ENCODE results near the gene MIF. TPM values are rescaled to one million over a fixed set of nuclear protein-coding genes. Genes with fewer than 3 reads are reported as not detected.
"Not testable (repeated sequence)": the region's sequence is repeated elsewhere in the genome, so short reads cannot be mapped to it uniquely, and the experiment has no call there.

Gene MIF
- total and polyA plus RNA-seq, 2 of the 4 experiments (the other 2 are of a cell fraction): 123 to 530 TPM

DNA sequence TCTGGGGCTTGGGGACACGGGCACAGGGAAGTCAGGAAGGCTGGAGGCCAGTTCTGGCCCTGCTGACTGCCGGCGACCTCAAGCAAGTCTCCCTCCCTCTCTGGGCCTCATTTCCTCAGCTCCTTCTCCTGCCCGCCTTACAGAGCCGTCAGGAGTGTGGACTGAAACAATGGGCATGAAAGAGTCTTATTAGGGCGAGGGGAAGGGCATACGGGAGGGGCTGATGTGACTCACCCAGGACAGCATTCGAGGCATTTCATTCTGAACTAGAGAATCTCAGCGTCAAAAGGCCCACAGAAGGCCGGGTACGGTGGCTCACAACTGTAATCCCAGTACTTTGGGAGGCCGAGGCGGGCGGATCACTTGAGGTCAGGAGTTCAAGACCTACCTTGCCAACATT is 46.0 kb downstream of the MIF start:
- H3K27me3 ChIP-seq (ENCODE audit: control insufficient read depth, insufficient read depth, low read length); H3K56ac ChIP-seq (ENCODE audit: extremely low read depth, insufficient read depth, low read length); H3K9me3 ChIP-seq (ENCODE audit: control insufficient read depth, insufficient read depth, low read length); H2AFZ ChIP-seq (replicated peaks; ENCODE audit: low read length, poor library complexity); in situ Hi-C loops (cut with MboI; ENCODE audit: low sequenced_read_pairs); H2BK15ac ChIP-seq (ENCODE audit: low read depth, low read length); POLR2A ChIA-PET (ENCODE audit: unreplicated experiment); DNase-seq; H2BK20ac ChIP-seq (ENCODE audit: low read depth, low read length); CTCF ChIA-PET; H2BK120ac ChIP-seq (ENCODE audit: low read depth, low read length); H2AK9ac ChIP-seq (replicated peaks; ENCODE audit: low read depth, low read length, poor library complexity); BruUV-seq (replicated peaks); dilution Hi-C loops (cut with HindIII; ENCODE audit: low sequenced_read_pairs, unreplicated experiment); H3K27ac ChIP-seq (ENCODE audit: insufficient read depth, low read length); H3K9me1 ChIP-seq (ENCODE audit: insufficient read depth, low read length); H3K4me3 ChIP-seq (ENCODE audit: insufficient read depth, low read depth, low read length); H3K4me2 ChIP-seq (ENCODE audit: low read depth, low read length); H3K79me1 ChIP-seq (ENCODE audit: low read depth in 1 of 2, low read length in 2 of 2); H3K14ac ChIP-seq (replicated peaks; ENCODE audit: low read depth, low read length); H2BK5ac ChIP-seq (ENCODE audit: low read depth, low read length, poor library complexity, severe bottlenecking); H3K36me3 ChIP-seq (ENCODE audit: control insufficient read depth, insufficient read depth, low read length); intact Hi-C loops (cut with micrococcal nuclease); H3K4me1 ChIP-seq (ENCODE audit: control insufficient read depth, insufficient read depth, low read length); H2AK5ac ChIP-seq (ENCODE audit: low read depth, low read length); H4K20me1 ChIP-seq (ENCODE audit: insufficient read depth, low read length); H3K9ac ChIP-seq (ENCODE audit: low read depth, low read length); H4K8ac ChIP-seq (ENCODE audit: low read depth in 2 of 2, low read length in 2 of 2); H3K4ac ChIP-seq (ENCODE audit: low read depth, low read length); H3K23ac ChIP-seq (ENCODE audit: low read depth, low read length); H3K18ac ChIP-seq (ENCODE audit: low read depth, low read length); H4K5ac ChIP-seq (ENCODE audit: low read depth, low read length); H4K91ac ChIP-seq (ENCODE audit: insufficient read depth, low read depth, low read length): not testable (repeated sequence)
- peak; percentile 46 for ATAC-seq (ENCODE audit: low read depth)
- WGBS, 2 experiments (ENCODE audit: extremely low coverage in 2 of 2, insufficient read length in 1 of 2): no CpG with 5 or more reads among the region's 14 CpGs

Small RNA genes within 50 kb of the gene (microRNA-seq; reads per million reads assigned to microRNA genes)
- not detected for gene RN7SL268P (ENCODE audit: insufficient read depth, insufficient read length)

Small RNA genes within 50 kb of the gene (small RNA-seq; reads per million reads assigned to genes)
- 0 reads per million in 5 experiments for gene RN7SL268P

Other genes with a start within 250 kb of the MIF start
- gene RGL4, start 203.4 kb upstream of the MIF start, total RNA-seq (2012; rRNA removed): not detected in 2 replicates
- gene RGL4, start 203.4 kb upstream of the MIF start, polyA plus RNA-seq (2012; rRNA removed): not detected in 2 replicates
- gene ZNF70, start 143.3 kb upstream of the MIF start, total RNA-seq (2012; rRNA removed): 3.9 and 4.3 TPM in 2 replicates
- 1.8 and 2.3 TPM in 2 replicates for gene ZNF70, start 143.3 kb upstream of the MIF start, polyA plus RNA-seq (2012; rRNA removed)
- not detected in 2 replicates for gene VPREB3, start 140.0 kb upstream of the MIF start, total RNA-seq (2012; rRNA removed)
- not detected in 2 replicates for gene VPREB3, start 140.0 kb upstream of the MIF start, polyA plus RNA-seq (2012; rRNA removed)
- gene C22orf15, start 131.4 kb upstream of the MIF start, total RNA-seq (2012; rRNA removed): 1.7 and 2.3 TPM in 2 replicates
- 3.1 and 3.5 TPM in 2 replicates for gene C22orf15, start 131.4 kb upstream of the MIF start, polyA plus RNA-seq (2012; rRNA removed)
- 1.4 and 2.2 TPM in 2 replicates for gene CHCHD10, start 126.4 kb upstream of the MIF start, total RNA-seq (2012; rRNA removed)
- gene CHCHD10, start 126.4 kb upstream of the MIF start, polyA plus RNA-seq (2012; rRNA removed): 10.8 and 11.2 TPM in 2 replicates
- gene MMP11, start 121.5 kb upstream of the MIF start, total RNA-seq (2012; rRNA removed): 1.4 and 2.2 TPM in 2 replicates
- 5.9 and 6.0 TPM in 2 replicates for gene MMP11, start 121.5 kb upstream of the MIF start, polyA plus RNA-seq (2012; rRNA removed)
- 97.5 and 110 TPM in 2 replicates for gene SMARCB1, start 107.4 kb upstream of the MIF start, total RNA-seq (2012; rRNA removed)
- gene SMARCB1, start 107.4 kb upstream of the MIF start, polyA plus RNA-seq (2012; rRNA removed): 157 and 159 TPM in 2 replicates
- gene DERL3, start 55.4 kb upstream of the MIF start, total RNA-seq (2012; rRNA removed): under 0.01 and 0.18 TPM in 2 replicates
- gene DERL3, start 55.4 kb upstream of the MIF start, polyA plus RNA-seq (2012; rRNA removed): 0.50 and 0.62 TPM in 2 replicates
- 2.8 and 3.2 TPM in 2 replicates for gene SLC2A11, start 36.5 kb upstream of the MIF start, total RNA-seq (2012; rRNA removed)
- 6.6 and 8.7 TPM in 2 replicates for gene SLC2A11, start 36.5 kb upstream of the MIF start, polyA plus RNA-seq (2012; rRNA removed)
- 13.1 and 15.1 TPM in 2 replicates for gene GSTT2B, start 66.8 kb downstream of the MIF start, total RNA-seq (2012; rRNA removed)
- 76.7 and 77.0 TPM in 2 replicates for gene GSTT2B, start 66.8 kb downstream of the MIF start, polyA plus RNA-seq (2012; rRNA removed)
- gene DDTL, start 72.5 kb downstream of the MIF start, total RNA-seq (2012; rRNA removed): 0.36 and 0.83 TPM in 2 replicates
- 1.5 TPM in 2 replicates for gene DDTL, start 72.5 kb downstream of the MIF start, polyA plus RNA-seq (2012; rRNA removed)
- gene DDT, start 80.1 kb downstream of the MIF start, total RNA-seq (2012; rRNA removed): 54.8 and 58.9 TPM in 2 replicates
- gene DDT, start 80.1 kb downstream of the MIF start, polyA plus RNA-seq (2012; rRNA removed): 151 and 221 TPM in 2 replicates
- 1.1 and 1.4 TPM in 2 replicates for gene GSTT2, start 85.8 kb downstream of the MIF start, total RNA-seq (2012; rRNA removed)
- gene GSTT2, start 85.8 kb downstream of the MIF start, polyA plus RNA-seq (2012; rRNA removed): 4.6 and 6.9 TPM in 2 replicates
- not detected in 2 replicates for gene GSTT4, start 111.1 kb downstream of the MIF start, total RNA-seq (2012; rRNA removed)
- not detected in 2 replicates for gene GSTT4, start 111.1 kb downstream of the MIF start, polyA plus RNA-seq (2012; rRNA removed)
- 21.3 and 21.4 TPM in 2 replicates for gene CABIN1, start 116.9 kb downstream of the MIF start, total RNA-seq (2012; rRNA removed)
- gene CABIN1, start 116.9 kb downstream of the MIF start, polyA plus RNA-seq (2012; rRNA removed): 23.3 and 27.6 TPM in 2 replicates